Tibial nerve (tissue), 3 donors: Measurements from ENCODE around the gene HCRT.

ENCODE experiments used
- CTCF ChIP-seq, 5 experiments: fragments of 200-600 bp in 3 of 5; fragments of 450-650 bp in 2 of 5; sonication (generic) in 3 of 5; IDR thresholded peaks; one replicate each; pipeline ENCODE4 v1.5.1; 2016 to 2019; ENCODE audit warnings: antibody characterized with exemption in 5 of 5, mild to moderate bottlenecking in 3 of 5, moderate library complexity in 2 of 5
- POLR2A ChIP-seq, 2 donors: fragments of 450-650 bp; IDR thresholded peaks; one replicate each; pipeline ENCODE4 v1.6.1; 2017; ENCODE audit warnings: antibody characterized with exemption in 2 of 2, mild to moderate bottlenecking in 2 of 2, moderate library complexity in 2 of 2

- no peak for TF ChIP-seq CTCF (IDR thresholded peaks at IDR 0.05)
- no peak for TF ChIP-seq POLR2A (IDR thresholded peaks at IDR 0.05)
Observed at GRCh38 chr17:42163696-42164407, 21.4 kb downstream of the HCRT start.
